Activated naive CD4-positive, alpha-beta T cell treated with anti-CD3 and anti-CD28 coated beads, Interleukin-2, amount 10 ng/mL, durations not matched to agents 7 days and 5 days (primary cell): Measurements from ENCODE around the gene TMEM240.
"Not testable (repeated sequence)": the region's sequence is repeated elsewhere in the genome, so short reads cannot be mapped to it uniquely, and the experiment has no call there.

ENCODE experiments used
- CTCF ChIA-PET: fragments of 350-600 bp; sonication (Branson Sonifier 250); formaldehyde crosslinking; loops from one replicate; lab custom pipeline; 2021; ENCODE audit warnings: antibody characterized with exemption; lab: Charles Lee
- DNase-seq: peaks from one replicate; pipeline ENCODE4 v3.0.0-alpha.2; 2020
- H3K27ac Mint-ChIP-seq: one replicate; pipeline ENCODE4 v1.8.0; 2021; ENCODE audit warnings: mild to moderate bottlenecking, moderate library complexity, mixed read lengths
- H3K27me3 Mint-ChIP-seq: one replicate; pipeline ENCODE4 v1.8.0; 2021; ENCODE audit warnings: mild to moderate bottlenecking, mixed read lengths
- H3K36me3 Mint-ChIP-seq: one replicate; pipeline ENCODE4 v1.8.0; 2021; ENCODE audit warnings: mixed read lengths
- H3K4me1 Mint-ChIP-seq: one replicate; pipeline ENCODE4 v1.8.0; 2021; ENCODE audit warnings: mixed read lengths
- H3K4me3 Mint-ChIP-seq: one replicate; pipeline ENCODE4 v1.8.0; 2021; ENCODE audit warnings: mild to moderate bottlenecking, moderate library complexity, mixed read lengths
- H3K9me3 Mint-ChIP-seq: one replicate; pipeline ENCODE4 v1.8.0; 2021; ENCODE audit warnings: mixed read lengths

Gene TMEM240

DNA sequence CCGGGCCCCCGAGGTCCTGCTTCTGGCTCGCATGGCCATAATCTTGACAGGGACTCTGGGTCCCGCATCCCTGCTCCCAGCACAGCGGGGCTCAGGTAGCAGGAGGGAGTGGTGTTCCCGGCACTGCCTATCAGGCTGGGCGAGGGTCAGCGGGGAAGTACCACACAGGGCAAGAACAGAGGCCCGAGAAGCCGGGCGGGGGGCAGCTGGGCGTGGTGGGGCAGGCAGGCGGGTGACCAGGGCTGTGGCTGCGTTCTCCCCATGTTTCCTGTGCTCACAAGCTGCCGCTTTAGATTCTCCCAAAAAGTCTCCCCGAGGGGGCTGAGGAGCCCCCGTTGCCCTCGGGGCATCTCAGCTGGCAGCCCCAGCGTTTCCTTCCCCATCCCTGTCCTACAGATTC lies 50.6 kb downstream of the TMEM240 start:
- Mint-ChIP-seq H3K4me1 (no peaks in the 10 kb centered on the region), H3K4me3 (no peak overlapping the region), H3K27ac (no peak overlapping the region), H3K9me3 (peaks cover 8% of the 10 kb centered on the region), H3K36me3 (peaks cover 42% of the 10 kb centered on the region), H3K27me3 (no peaks in the 10 kb centered on the region)
- CTCF ChIA-PET: interaction anchor here (0.6 kb wide), 1 partner anchor 53 kb away, joined by 3 read pairs; no protein-coding TSS in a partner anchor
- DNase-seq: no peak

DNA sequence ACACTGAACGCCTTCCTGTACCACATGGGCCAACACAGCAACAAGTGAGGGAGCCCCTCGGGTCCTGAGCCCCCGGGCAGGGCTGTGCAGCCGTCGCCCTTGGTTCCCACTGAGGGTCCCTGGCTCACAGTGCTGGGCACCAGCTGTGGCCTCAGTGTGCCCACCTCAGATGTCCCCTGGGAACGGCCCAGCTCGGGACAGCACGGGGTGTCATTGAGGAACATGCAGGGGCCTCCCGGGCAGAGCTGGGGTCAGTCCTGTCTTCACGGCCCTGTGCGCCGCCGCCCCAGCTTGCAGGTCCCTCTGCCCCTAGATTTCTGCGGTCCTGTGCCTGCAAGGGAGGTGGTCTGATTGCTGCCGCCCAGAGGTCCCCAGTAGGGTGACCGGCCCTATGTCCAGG lies 51.2 kb downstream of the TMEM240 start:
- Mint-ChIP-seq H3K9me3 (peaks cover 8% of the 10 kb centered on the region), H3K27me3 (no peaks in the 10 kb centered on the region), H3K36me3 (peaks cover 42% of the 10 kb centered on the region), H3K27ac (no peak overlapping the region), H3K4me3 (no peak overlapping the region), H3K4me1 (no peaks in the 10 kb centered on the region)
- DNase-seq: no peak
- CTCF ChIA-PET: no interaction called here

DNA sequence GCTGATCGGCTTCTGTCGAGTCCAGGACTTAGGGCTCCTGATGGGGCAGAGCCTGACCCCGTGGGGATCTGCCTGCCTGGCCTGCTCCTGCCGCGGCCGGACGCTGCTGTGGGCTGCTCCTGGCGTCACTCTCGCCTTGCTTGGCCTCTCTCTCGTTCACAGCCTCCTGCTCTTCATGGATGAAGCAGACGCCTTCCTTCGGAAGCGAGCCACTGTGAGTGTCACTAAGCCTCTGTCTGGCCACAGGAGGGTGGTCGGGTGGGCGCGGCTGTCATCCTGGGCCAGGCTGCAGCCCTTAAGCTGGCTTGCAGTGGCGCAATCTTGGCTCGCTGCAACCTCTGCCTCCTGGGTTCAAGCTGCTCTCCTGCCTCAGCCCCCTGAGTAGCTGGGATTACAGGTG lies 52.7 kb downstream of the TMEM240 start:
- H3K27me3 Mint-ChIP-seq: no peaks in the 10 kb centered on the region
- H3K27ac Mint-ChIP-seq: no peak overlapping the region
- H3K4me1 Mint-ChIP-seq: no peaks in the 10 kb centered on the region
- CTCF ChIA-PET: no interaction called here
- no peak for DNase-seq
- H3K36me3 Mint-ChIP-seq: peaks cover 33% of the 10 kb centered on the region
- no peak overlapping the region for H3K4me3 Mint-ChIP-seq
- peaks cover 1% of the 10 kb centered on the region for H3K9me3 Mint-ChIP-seq

DNA sequence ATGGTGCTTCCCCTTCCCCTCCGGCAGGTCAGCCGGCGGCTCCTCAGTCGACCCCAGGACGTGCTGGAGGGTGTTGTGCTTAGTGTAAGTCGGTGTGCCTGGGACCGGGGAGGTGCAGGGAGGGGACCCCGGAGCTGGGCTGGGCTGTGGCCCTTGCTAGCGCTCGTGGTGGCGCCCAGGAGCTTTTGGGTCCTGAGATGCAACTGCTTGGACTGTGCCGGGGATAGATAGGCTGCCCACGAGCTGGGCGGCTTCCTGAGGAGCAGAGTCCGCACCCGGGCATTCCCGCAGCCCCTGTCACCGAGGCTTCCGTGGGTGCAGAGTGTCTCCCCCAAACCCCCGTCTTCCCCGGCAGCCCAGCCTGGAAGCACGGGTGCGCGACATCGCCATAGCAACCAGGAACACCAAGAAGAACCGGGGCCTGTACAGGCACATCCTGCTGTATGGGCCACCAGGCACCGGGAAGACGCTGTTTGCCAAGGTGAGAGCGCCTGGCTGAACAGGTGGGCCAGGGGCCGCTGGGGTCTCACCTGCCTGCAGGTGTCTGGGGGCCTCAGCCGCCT lies 54.6 kb downstream of the TMEM240 start:
- DNase-seq, H3K4me3 Mint-ChIP-seq, H3K27ac Mint-ChIP-seq, H3K4me1 Mint-ChIP-seq, CTCF ChIA-PET, H3K9me3 Mint-ChIP-seq, H3K27me3 Mint-ChIP-seq: not testable (repeated sequence)
- H3K36me3 Mint-ChIP-seq: peaks cover 19% of the 10 kb centered on the region

GRCh38 chr1:1484976-1485750 lies 55.3 kb downstream of the TMEM240 start:
- peaks cover 17% of the 10 kb centered on the region for H3K36me3 Mint-ChIP-seq
- H3K4me1 Mint-ChIP-seq, H3K27ac Mint-ChIP-seq, H3K4me3 Mint-ChIP-seq, H3K27me3 Mint-ChIP-seq, CTCF ChIA-PET, DNase-seq, H3K9me3 Mint-ChIP-seq: not testable (repeated sequence)
